KG1 (cell line): ENCODE results near the gene EXOC4.

Experiments
- DNase-seq: peaks from one replicate; lab custom pipeline; 2025; lab: John Stamatoyannopoulos, UW

Gene EXOC4

GRCh38 chr7:133705596-133705995 is 452.7 kb downstream of the EXOC4 start:
- no peak for DNase-seq

GRCh38 chr7:133706016-133706415 is 453.1 kb downstream of the EXOC4 start:
- DNase-seq = no peak

GRCh38 chr7:133709036-133709880 is 456.4 kb downstream of the EXOC4 start:
- DNase-seq = no peak

- DNase-seq = no peak
Measured at GRCh38 chr7:133712544-133712943, 459.7 kb downstream of the EXOC4 start.

GRCh38 chr7:133714654-133715053 is 461.8 kb downstream of the EXOC4 start:
- no peak for DNase-seq

GRCh38 chr7:133718131-133718530 is 465.3 kb downstream of the EXOC4 start:
- DNase-seq = no peak

GRCh38 chr7:133723044-133723443 is 470.2 kb downstream of the EXOC4 start:
- no peak for DNase-seq

GRCh38 chr7:133724148-133724547 is 471.3 kb downstream of the EXOC4 start:
- no peak for DNase-seq

GRCh38 chr7:133724694-133725093 is 471.8 kb downstream of the EXOC4 start:
- no peak for DNase-seq

- no peak for DNase-seq
Measured at GRCh38 chr7:133727476-133728214, 474.8 kb downstream of the EXOC4 start.

GRCh38 chr7:133730360-133730759 is 477.5 kb downstream of the EXOC4 start:
- no peak for DNase-seq

GRCh38 chr7:133733401-133733800 is 480.5 kb downstream of the EXOC4 start:
- no peak for DNase-seq

GRCh38 chr7:133735222-133735621 is 482.3 kb downstream of the EXOC4 start:
- DNase-seq = no peak

GRCh38 chr7:133739817-133740216 is 486.9 kb downstream of the EXOC4 start:
- DNase-seq = no peak

GRCh38 chr7:133741078-133741477 is 488.2 kb downstream of the EXOC4 start:
- DNase-seq = no peak

GRCh38 chr7:133741703-133742102 is 488.8 kb downstream of the EXOC4 start:
- no peak for DNase-seq

GRCh38 chr7:133742709-133743538 is 490.0 kb downstream of the EXOC4 start:
- no peak for DNase-seq

- no peak for DNase-seq
Measured at GRCh38 chr7:133744451-133744850, 491.6 kb downstream of the EXOC4 start.

- DNase-seq = no peak
Measured at GRCh38 chr7:133746305-133746704, 493.4 kb downstream of the EXOC4 start.

- no peak for DNase-seq
Measured at GRCh38 chr7:133746847-133747246, 494.0 kb downstream of the EXOC4 start.

- DNase-seq = no peak
Measured at GRCh38 chr7:133748443-133749407, 495.8 kb downstream of the EXOC4 start.
